Measurements from ENCODE around the gene CA6.
"Not testable (repeated sequence)": the region's sequence is repeated elsewhere in the genome, so short reads cannot be mapped to it uniquely, and the experiment has no call there.

The CA6 gene

GRCh38 chr1:8930116-8930515 is 15.6 kb upstream of the CA6 start:
- DNase-seq: no peak

GRCh38 chr1:8937051-8937450 is 8.6 kb upstream of the CA6 start:
- DNase-seq: not testable (repeated sequence)

- DNase-seq: no peak
Observed at GRCh38 chr1:8937701-8938100, 8.0 kb upstream of the CA6 start.

GRCh38 chr1:8938232-8938999 is 7.3 kb upstream of the CA6 start:
- DNase-seq: no peak

GRCh38 chr1:8939000-8939265 is 6.7 kb upstream of the CA6 start:
- DNase-seq: no peak

GRCh38 chr1:8939362-8939995 is 6.2 kb upstream of the CA6 start:
- peak; percentile 38 for DNase-seq

GRCh38 chr1:8941906-8942305 is 3.8 kb upstream of the CA6 start:
- peak; percentile 63 for DNase-seq

- peak; percentile 19 for DNase-seq
Observed at GRCh38 chr1:8943498-8944405, 1.9 kb upstream of the CA6 start.

GRCh38 chr1:8947127-8947691 is 1.5 kb downstream of the CA6 start:
- no peak for DNase-seq

- DNase-seq: no peak
Observed at GRCh38 chr1:8950309-8950708, 4.6 kb downstream of the CA6 start.

GRCh38 chr1:8951231-8951630 is 5.6 kb downstream of the CA6 start:
- DNase-seq: no peak

- DNase-seq: no peak
Observed at GRCh38 chr1:8955406-8955805, 9.7 kb downstream of the CA6 start.

- DNase-seq: no peak
Observed at GRCh38 chr1:8956461-8957349, 11.0 kb downstream of the CA6 start.

- peak; percentile 23 for DNase-seq
Observed at GRCh38 chr1:8962812-8963530, 17.3 kb downstream of the CA6 start.

- DNase-seq: no peak
Observed at GRCh38 chr1:8963963-8964362, 18.3 kb downstream of the CA6 start.

- no peak for DNase-seq
Observed at GRCh38 chr1:8965121-8965820, 19.6 kb downstream of the CA6 start.

GRCh38 chr1:8966606-8967005 is 20.9 kb downstream of the CA6 start:
- DNase-seq: no peak

GRCh38 chr1:8968902-8969301 is 23.2 kb downstream of the CA6 start:
- DNase-seq: not testable (repeated sequence)

GRCh38 chr1:8969937-8970336 is 24.3 kb downstream of the CA6 start:
- no peak for DNase-seq

- DNase-seq: no peak
Observed at GRCh38 chr1:8970870-8971337, 25.2 kb downstream of the CA6 start.

GRCh38 chr1:8974551-8974950 is 28.9 kb downstream of the CA6 start:
- DNase-seq: no peak
